ENCODE measurements around the gene DNHD1.

The DNHD1 gene

GRCh38 chr11:6565325-6565724 lies 68.2 kb downstream of the DNHD1 start:
- DNase-seq (ENCODE audit: low spot score): no peak

- no peak for DNase-seq (ENCODE audit: low spot score)
Measured at GRCh38 chr11:6565988-6566703, 69.1 kb downstream of the DNHD1 start.

- no peak for DNase-seq (ENCODE audit: low spot score)
Measured at GRCh38 chr11:6566704-6567370, 69.8 kb downstream of the DNHD1 start.

GRCh38 chr11:6567371-6567745 lies 70.3 kb downstream of the DNHD1 start:
- no peak for DNase-seq (ENCODE audit: low spot score)

DNA sequence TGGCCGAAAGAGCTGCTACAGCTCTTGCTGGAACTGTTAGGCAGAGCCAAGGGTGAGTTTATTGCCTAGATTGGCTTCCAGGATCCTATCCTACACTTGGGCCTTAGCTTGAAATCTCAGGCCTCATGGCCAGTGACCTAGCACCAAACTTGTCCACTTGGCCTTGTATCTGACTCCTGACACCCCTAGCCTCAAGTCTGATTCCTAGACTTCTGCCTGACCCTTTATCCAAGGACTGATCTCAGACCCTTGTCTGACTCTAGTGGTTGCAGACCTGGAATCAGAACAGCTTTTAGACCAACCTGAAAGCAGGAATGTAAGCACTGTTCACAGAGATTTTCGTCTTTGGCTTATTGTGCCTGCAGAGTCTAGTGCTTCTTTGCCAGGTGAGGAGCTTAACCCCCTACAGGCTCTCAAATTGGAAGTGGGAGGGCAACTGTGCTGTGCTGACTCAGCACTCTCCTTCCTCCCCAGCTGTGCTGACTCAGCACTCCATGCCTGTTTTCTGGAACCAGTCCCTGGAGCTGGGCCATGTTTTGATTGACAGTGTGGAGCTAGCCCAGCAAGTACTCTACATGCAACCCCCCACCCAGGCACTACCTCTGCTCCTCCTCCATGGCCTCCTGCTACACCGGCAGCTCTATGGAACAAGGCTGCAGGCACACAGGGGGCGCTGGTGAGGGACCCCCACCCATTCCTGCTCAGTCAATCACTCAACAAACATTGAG lies 71.3 kb downstream of the DNHD1 start:
- peak; percentile 32 for DNase-seq (ENCODE audit: low spot score)

DNA sequence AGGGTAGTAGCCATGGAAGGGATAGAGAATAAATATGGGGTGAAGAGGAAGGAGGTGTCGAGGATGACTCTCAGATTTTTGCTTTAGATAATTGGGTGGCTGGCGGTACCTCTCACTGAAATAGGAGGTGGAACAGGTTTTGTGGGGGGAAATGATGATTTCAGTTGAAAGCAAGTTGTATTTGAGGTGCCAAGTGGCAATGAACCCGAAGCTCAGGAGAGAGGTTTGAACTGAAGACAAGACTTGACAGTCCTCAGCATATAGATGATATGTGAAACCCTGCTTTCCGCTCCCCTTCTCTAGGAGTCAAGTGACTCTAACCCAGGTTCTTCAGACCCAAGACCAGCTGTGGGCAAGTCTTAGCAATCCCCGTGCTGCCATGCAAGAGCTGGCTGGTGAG lies 72.6 kb downstream of the DNHD1 start:
- no peak for DNase-seq (ENCODE audit: low spot score)

DNA sequence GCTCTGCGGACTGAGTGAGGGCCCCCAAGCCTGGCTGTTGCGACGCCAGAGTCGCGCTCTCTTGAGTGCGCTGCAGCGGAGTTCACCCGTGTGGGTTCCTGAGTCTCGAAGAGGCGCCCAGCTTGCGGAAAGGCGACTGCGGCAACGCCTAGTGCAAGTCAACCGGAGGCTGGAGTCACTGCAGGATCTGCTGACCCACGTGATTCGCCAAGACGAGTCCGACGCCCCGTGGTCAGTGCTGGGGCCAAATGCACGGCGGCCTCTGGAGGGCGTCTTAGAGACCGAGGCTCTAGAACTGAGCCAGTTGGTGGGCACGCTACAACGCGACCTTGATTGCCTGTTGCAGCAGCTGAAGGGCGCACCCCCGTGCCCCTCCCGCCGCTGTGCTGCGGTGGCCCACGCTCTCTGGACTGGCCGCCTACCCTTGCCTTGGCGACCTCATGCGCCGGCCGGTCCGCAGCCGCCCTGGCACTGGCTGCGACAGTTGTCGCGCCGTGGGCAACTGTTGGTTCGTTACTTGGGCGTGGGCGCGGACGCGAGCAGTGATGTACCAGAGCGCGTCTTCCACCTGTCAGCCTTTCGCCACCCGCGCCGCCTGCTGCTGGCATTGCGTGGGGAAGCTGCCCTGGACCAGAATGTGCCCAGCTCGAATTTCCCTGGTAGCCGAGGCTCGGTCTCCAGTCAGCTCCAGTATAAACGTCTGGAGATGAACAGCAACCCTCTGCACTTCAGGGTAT lies 73.8 kb downstream of the DNHD1 start:
- DNase-seq (ENCODE audit: low spot score): no peak

GRCh38 chr11:6571434-6572008 lies 74.4 kb downstream of the DNHD1 start:
- no peak for DNase-seq (ENCODE audit: low spot score)

DNA sequence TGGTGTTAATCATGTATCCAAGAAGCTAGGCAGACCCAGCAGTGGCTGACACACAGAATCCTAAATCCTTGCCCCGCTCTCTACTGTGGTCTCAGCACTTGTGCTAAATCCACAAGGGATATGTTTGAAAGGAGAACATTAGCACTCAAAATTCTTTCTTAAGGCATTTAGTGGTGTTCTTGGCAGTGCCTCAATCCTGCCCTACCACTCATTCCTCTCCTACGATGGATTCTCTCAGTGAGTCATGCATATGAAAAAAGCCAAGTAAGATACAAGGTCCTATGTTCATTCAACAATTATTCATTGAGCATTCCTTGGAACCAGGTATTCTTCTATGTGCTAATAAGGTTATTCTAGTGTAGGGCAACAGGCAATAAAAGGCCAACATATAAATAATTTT lies 75.1 kb downstream of the DNHD1 start:
- no peak for DNase-seq (ENCODE audit: low spot score)

- no peak for DNase-seq (ENCODE audit: low spot score)
Measured at GRCh38 chr11:6574816-6575715, 78.0 kb downstream of the DNHD1 start.

GRCh38 chr11:6576471-6577373 lies 79.6 kb downstream of the DNHD1 start:
- no peak for DNase-seq (ENCODE audit: low spot score)

DNA sequence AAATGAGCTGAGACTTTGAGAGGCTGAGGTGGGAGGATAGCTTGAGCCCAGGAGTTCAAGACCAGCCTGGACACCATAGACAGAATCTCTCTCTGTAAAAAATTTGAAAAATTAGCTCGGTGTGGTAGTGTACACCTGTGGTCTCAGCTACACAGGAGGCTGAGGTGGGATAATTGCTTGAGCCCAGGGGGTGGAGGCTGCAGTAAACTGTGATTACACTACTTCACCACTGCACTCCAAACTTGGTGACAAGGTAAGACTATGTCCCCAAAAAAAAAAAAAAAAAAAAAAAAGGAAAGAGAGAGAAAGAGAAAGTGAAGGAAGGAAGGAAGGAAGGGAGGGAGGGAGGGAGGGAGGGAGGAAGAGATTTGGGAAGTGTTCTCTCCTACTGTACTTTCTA lies 81.1 kb downstream of the DNHD1 start:
- DNase-seq (ENCODE audit: low spot score): no peak

DNA sequence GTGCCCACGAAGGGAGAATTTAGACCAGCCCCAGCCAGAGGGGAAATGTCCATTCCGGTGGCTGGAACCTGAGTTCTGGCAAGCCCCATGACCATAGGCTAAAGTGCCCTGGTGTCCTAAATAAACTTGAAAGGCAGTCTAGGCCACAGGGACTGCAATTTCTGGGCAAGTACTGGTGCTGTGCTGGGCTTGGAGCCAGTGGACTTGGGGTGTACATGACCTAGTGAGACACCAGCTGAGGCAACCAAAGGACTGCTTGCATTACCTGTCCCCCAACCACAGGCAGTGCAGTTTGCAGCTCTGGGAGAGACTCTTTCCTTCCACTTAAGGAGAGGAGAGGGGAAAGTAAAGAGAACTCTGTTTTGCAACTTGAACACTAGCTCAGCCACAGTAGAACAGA lies 82.6 kb downstream of the DNHD1 start:
- DNase-seq (ENCODE audit: low spot score): no peak

DNA sequence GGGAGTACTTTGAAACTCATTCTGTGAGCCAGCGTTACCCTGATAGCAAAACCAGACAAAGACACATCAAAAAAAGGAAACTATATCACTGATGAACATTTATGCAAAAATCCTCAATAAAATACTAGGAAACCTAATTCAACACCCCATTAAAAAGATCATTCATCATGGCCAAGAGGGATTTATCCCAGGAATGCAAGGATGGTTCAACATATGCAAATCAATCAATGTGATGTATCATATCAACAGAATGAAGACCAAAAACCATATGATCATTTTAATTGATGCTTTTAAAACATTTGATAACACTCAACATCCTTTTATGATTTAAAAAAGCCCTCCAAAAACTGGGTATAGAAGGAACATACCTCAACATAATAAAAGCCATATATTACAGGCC lies 86.5 kb downstream of the DNHD1 start:
- no peak for DNase-seq (ENCODE audit: low spot score)

DNA sequence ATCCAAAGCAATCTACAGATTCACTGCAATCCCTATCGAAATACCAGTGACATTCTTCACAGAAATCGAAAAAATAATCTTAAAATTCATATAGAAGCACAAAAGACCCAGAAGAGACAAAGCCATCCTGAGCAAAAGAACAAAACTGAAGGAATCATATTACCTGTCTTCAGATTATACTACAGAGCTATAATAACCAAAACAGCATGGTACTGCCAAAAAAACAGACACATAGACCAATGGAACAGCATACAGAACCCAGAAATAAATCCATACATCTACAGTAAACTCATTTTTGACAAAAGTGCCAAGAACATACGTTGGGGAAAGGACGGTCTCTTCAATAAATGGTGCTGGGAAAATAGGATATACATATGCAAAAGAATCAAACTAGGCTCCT lies 87.4 kb downstream of the DNHD1 start:
- DNase-seq (ENCODE audit: low spot score): no peak

DNA sequence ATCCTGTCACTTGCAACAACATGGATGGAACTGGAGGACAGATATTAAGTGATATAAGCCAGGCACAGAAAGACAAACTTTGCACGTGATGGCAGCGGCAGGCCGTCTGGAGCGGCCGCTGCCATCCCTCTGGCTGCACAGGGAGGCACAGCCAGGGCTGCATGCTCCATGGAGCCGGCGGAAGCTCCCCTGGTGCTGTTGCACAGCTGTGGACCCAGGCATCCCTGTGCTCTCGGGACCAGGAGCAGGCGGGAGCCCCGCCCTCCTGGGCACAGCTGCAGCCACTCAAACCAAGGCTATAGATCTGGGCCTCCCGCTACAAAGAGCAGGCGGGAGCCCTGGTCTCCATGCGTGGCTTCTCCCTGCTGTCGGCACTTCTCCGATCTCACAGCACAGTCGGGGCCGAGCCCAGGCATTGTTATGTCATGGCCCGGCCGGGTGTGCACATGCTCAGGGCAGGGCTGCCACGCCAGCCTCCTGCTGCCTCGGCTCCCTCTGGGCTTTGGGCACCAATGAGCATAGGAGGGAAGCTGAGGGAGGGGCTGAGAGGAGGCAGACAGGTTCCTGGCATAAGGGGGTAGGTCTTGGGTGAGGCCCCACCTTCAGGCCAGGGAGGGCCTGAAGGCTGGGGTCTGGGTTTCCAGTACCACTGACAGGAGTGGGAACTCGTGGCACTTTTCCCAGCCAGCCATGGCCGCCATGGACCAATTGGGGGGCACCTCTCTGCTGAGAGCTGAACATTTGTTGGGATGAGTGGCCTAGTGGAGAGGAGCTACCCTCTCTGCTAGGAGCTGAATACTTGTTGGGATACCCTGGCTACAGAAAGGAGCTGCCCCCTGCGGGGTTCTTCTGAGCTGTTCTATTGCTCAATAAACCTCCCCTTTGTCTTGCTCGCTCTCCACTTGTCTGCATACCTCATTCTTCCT lies 89.6 kb downstream of the DNHD1 start:
- DNase-seq (ENCODE audit: low spot score): no peak

DNA sequence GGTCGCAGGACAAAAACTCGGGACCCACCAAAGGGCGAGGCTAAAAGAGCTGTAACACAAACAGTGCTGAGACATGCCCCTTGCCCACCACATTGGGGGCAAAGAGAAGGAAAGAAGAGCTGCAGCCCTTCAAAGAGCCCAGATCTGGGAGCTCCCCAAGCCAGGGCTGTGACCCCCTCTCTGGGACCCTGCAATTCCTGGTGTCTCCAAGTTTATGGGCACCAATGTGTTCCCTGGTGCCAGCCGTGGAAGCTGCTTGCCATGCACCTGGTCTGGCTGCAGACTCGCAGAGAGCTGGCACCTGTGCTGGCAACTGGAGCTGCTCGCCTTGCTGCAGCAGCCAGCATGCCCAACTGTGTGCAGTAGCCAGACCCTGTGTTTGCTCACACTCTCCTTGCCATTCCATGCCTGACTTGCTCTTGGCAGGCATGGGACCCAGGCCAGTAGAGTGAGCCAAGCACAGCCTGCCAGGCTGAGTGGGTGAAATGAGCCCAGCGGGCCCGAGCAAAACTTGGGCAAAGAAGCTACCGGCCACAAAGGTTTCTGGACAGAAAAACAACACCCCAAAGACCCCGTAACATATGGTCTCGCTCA lies 90.4 kb downstream of the DNHD1 start:
- DNase-seq (ENCODE audit: low spot score): no peak

DNA sequence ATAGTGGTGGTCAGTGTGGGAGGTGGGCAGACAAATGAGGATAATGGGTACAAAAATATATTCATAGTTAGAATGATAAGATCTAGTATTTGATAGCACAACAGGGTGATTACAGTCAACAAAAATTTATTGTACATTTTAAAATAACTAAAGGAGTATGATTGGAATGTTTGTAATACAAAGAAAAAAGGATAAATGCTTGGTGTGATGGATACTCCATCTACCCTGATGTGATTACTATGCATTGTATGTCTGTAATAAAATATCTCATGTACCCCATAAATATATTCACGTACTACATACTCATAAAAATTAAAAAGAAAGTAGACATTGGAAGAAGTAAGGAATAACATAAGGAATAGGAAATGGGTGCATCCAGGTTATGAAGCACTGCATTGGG lies 90.9 kb downstream of the DNHD1 start:
- DNase-seq (ENCODE audit: low spot score): no peak

Measured in RKO (cell line).